Measurements from ENCODE around the gene TPPP2. TPM values are rescaled to one million over a fixed set of nuclear protein-coding genes. Genes with fewer than 3 reads are reported as not detected.

The TPPP2 gene
- total RNA-seq, 2 experiments from 2014 or later, result not detected

DNA sequence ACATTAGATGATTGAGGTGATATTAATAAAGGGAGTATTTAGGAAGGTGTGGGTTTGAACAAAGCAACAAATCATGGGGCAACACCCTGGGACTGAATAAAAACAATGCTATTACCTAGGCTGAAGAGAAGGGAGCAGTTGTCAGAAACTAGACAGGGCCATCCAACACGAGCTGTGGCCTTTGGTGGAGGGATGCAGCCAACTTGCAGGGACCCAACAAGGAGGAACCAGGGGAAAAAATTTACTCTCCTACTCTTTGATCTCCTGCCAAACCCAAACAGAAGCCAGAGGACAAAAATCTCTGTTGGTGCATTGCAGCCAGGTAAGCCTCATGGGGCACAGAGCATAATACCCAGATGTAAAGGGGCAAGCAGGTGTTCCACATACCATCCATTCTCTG, 18.9 kb upstream of the TPPP2 start:
- no peak for ATAC-seq (ENCODE audit: poor library complexity)

DNA sequence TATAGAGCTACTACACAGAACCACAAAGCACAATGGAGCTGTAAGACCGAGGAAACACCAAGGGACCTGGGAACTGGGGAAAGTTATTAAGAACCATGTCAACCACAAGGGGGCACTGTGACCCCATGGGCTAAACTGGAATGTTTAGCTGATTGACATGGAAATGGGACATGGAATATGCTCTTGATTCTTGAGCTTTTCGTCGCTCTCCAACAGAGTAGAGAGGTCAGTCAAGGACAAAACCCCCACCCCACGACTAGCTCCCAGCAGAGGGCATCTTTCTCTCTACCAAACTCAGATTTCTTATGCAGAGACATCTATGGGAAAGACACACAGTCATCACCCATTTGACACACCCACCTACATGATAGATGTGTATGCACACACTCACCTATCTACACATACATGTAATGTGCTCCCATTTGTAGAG, 15.2 kb upstream of the TPPP2 start:
- Mint-ChIP-seq H3K4me3 (no peak overlapping the region), H3K9me3 (no peaks in the 10 kb centered on the region), H3K4me1 (ENCODE audit: low read depth) (no peaks in the 10 kb centered on the region), H3K27ac (no peak overlapping the region), H3K27me3 (peaks cover 23% of the 10 kb centered on the region), H3K36me3 (ENCODE audit: low read depth) (peaks cover 32% of the 10 kb centered on the region)
- DNase-seq (peak; percentile 67 to 91 (median 78)), ATAC-seq (ENCODE audit: poor library complexity) (peak; percentile 87)
- H3K4me3 ChIP-seq (ENCODE audit: low read length), result no peak overlapping the region
- POLR2A ChIA-PET, result interaction anchor here (0.7 to 2.7 kb wide), 11 partner anchors 9 to 89 kb away, joined by 3 to 34 read pairs (median 8); partner anchors contain the start of genes NDRG2 and RNASE13
- H3K27ac ChIP-seq (ENCODE audit: low read depth in 1 of 2, low read length in 2 of 2), result no peak overlapping the region
- intact Hi-C loops (cut with DNase I, micrococcal nuclease), result loop anchor here (1.0 to 10.0 kb wide), 5 partner anchors 26 to 540 kb away; no protein-coding TSS in a partner anchor
- no peaks in the 10 kb centered on the region for H3K4me1 ChIP-seq (ENCODE audit: insufficient read depth, low read length)
- H3K36me3 ChIP-seq (ENCODE audit: insufficient read depth, low read length), result peaks cover 11% of the 10 kb centered on the region
- H3K9me3 ChIP-seq (ENCODE audit: control insufficient read depth in 1 of 2, insufficient read depth in 1 of 2, low read length in 2 of 2), result no peaks in the 10 kb centered on the region
- TF ChIP-seq, protein P1, sequence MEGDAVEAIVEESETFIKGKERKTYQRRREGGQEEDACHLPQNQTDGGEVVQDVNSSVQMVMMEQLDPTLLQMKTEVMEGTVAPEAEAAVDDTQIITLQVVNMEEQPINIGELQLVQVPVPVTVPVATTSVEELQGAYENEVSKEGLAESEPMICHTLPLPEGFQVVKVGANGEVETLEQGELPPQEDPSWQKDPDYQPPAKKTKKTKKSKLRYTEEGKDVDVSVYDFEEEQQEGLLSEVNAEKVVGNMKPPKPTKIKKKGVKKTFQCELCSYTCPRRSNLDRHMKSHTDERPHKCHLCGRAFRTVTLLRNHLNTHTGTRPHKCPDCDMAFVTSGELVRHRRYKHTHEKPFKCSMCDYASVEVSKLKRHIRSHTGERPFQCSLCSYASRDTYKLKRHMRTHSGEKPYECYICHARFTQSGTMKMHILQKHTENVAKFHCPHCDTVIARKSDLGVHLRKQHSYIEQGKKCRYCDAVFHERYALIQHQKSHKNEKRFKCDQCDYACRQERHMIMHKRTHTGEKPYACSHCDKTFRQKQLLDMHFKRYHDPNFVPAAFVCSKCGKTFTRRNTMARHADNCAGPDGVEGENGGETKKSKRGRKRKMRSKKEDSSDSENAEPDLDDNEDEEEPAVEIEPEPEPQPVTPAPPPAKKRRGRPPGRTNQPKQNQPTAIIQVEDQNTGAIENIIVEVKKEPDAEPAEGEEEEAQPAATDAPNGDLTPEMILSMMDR (IDR thresholded peaks at IDR 0.05), result peak; percentile 95
- CTCF ChIA-PET, result interaction anchor here (0.6 to 3.3 kb wide), 33 partner anchors 8 to 98 kb away, joined by 3 to 94 read pairs (median 6); partner anchors contain the start of genes NDRG2, RNASE7 and SLC39A2
- peaks cover 0 to 6% of the 10 kb centered on the region in 2 experiments for H3K27me3 ChIP-seq (ENCODE audit: control insufficient read depth in 1 of 2, insufficient read depth in 2 of 2, low read length in 2 of 2)

More for the DNA sequence above, 18.9 kb upstream of the TPPP2 start:
- TF ChIP-seq, protein P1 (IDR thresholded peaks at IDR 0.05), result no peak
- Mint-ChIP-seq H3K27me3 (peaks cover 23% of the 10 kb centered on the region), H3K4me1 (ENCODE audit: low read depth) (no peaks in the 10 kb centered on the region), H3K27ac (no peak overlapping the region), H3K4me3 (no peak overlapping the region), H3K36me3 (ENCODE audit: low read depth) (no peaks in the 10 kb centered on the region), H3K9me3 (no peaks in the 10 kb centered on the region)
- Histone ChIP-seq H3K9me3 (ENCODE audit: control insufficient read depth in 1 of 2, insufficient read depth in 1 of 2, low read length in 2 of 2) (no peaks in the 10 kb centered on the region), H3K27me3 (ENCODE audit: control insufficient read depth in 1 of 2, insufficient read depth in 2 of 2, low read length in 2 of 2) (peaks cover 0 to 6% of the 10 kb centered on the region in 2 experiments), H3K36me3 (ENCODE audit: insufficient read depth, low read length) (no peaks in the 10 kb centered on the region), H3K4me3 (ENCODE audit: low read length) (no peak overlapping the region), H3K4me1 (ENCODE audit: insufficient read depth, low read length) (no peaks in the 10 kb centered on the region), H3K27ac (ENCODE audit: low read depth in 1 of 2, low read length in 2 of 2) (no peak overlapping the region)
- ChIA-PET POLR2A (interaction anchor here (0.7 kb wide), 1 partner anchor 60 kb away, joined by 3 read pairs; no protein-coding TSS in a partner anchor), CTCF (interaction anchor here (0.9 kb wide), 1 partner anchor 29 kb away, joined by 3 read pairs; no protein-coding TSS in a partner anchor)
- intact Hi-C loops (cut with DNase I, micrococcal nuclease), result loop anchor here in 1 of 2 experiments (10.0 kb wide), 1 partner anchor 544 kb away; no protein-coding TSS in a partner anchor
- no peak for DNase-seq

DNA sequence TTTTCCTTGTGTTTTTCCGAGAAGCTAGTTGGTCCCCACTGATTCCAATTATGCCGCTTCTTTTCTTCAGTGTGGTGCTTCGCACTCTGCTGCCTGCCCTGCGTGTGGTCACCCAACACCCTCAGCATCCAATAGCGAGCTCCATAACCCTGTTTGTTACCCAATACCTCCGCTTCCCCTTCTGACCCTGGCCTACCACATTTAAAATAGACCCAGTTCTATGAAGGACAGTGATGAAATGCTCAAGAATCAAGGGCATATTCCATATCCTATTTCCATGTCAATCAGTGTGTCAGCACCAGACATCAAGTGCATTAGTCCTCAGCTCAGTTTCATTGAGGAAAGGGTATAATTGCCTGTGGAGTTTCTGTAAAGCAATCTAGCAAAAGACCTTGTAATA, 14.7 kb upstream of the TPPP2 start:
- Histone ChIP-seq H3K27ac (ENCODE audit: low read depth in 1 of 2, low read length in 2 of 2) (no peak overlapping the region), H3K36me3 (ENCODE audit: insufficient read depth, low read length) (peaks cover 13% of the 10 kb centered on the region), H3K4me1 (ENCODE audit: insufficient read depth, low read length) (no peaks in the 10 kb centered on the region), H3K27me3 (ENCODE audit: control insufficient read depth in 1 of 2, insufficient read depth in 2 of 2, low read length in 2 of 2) (peaks cover 0 to 6% of the 10 kb centered on the region in 2 experiments), H3K9me3 (ENCODE audit: control insufficient read depth in 1 of 2, insufficient read depth in 1 of 2, low read length in 2 of 2) (no peaks in the 10 kb centered on the region), H3K4me3 (ENCODE audit: low read length) (no peak overlapping the region)
- H3K4me1 Mint-ChIP-seq (ENCODE audit: low read depth), result no peaks in the 10 kb centered on the region
- intact Hi-C loops (cut with DNase I, micrococcal nuclease), result loop anchor here (1.0 to 10.0 kb wide), 2 partner anchors 77 to 539 kb away; no protein-coding TSS in a partner anchor
- H3K36me3 Mint-ChIP-seq (ENCODE audit: low read depth), result peaks cover 32% of the 10 kb centered on the region
- H3K4me3 Mint-ChIP-seq, result no peak overlapping the region
- peaks cover 23% of the 10 kb centered on the region for H3K27me3 Mint-ChIP-seq
- ATAC-seq (ENCODE audit: poor library complexity) (no peak), DNase-seq (no peak)
- H3K27ac Mint-ChIP-seq, result no peak overlapping the region
- ChIA-PET POLR2A (interaction anchor here (0.7 to 2.7 kb wide), 11 partner anchors 9 to 89 kb away, joined by 3 to 34 read pairs (median 8); partner anchors contain the start of genes NDRG2 and RNASE13), CTCF (interaction anchor here (0.6 to 3.3 kb wide), 31 partner anchors 9 to 97 kb away, joined by 3 to 94 read pairs (median 6); partner anchors contain the start of genes NDRG2 and SLC39A2)
- TF ChIP-seq, protein P1 (IDR thresholded peaks at IDR 0.05), result no peak
- H3K9me3 Mint-ChIP-seq, result no peaks in the 10 kb centered on the region

Measured in CD4-positive, alpha-beta T cell (primary cell).